ENCODE results near the gene WWOX.

WWOX gene

GRCh38 chr16:78303946-78304345, 204.5 kb downstream of the WWOX start:
- DNase-seq, result no peak

- peak; percentile 6 for DNase-seq
These were observed 206.9 kb downstream of the WWOX start for GRCh38 chr16:78306361-78306760.

GRCh38 chr16:78307824-78308528, 208.5 kb downstream of the WWOX start:
- no peak for DNase-seq

GRCh38 chr16:78309763-78310162, 210.3 kb downstream of the WWOX start:
- DNase-seq, result no peak

- no peak for DNase-seq
These were observed 210.7 kb downstream of the WWOX start for GRCh38 chr16:78310196-78310595.

- DNase-seq, result peak; percentile 2
These were observed 211.6 kb downstream of the WWOX start for GRCh38 chr16:78310990-78311561.

- DNase-seq, result no peak
These were observed 212.4 kb downstream of the WWOX start for GRCh38 chr16:78311831-78312230.

GRCh38 chr16:78317564-78318240, 218.2 kb downstream of the WWOX start:
- DNase-seq, result no peak

- no peak for DNase-seq
These were observed 222.3 kb downstream of the WWOX start for GRCh38 chr16:78321620-78322360.

- no peak for DNase-seq
These were observed 223.9 kb downstream of the WWOX start for GRCh38 chr16:78323315-78323714.

- DNase-seq, result no peak
These were observed 225.3 kb downstream of the WWOX start for GRCh38 chr16:78324649-78325285.

- no peak for DNase-seq
These were observed 226.3 kb downstream of the WWOX start for GRCh38 chr16:78325468-78326352.

- no peak for DNase-seq
These were observed 227.3 kb downstream of the WWOX start for GRCh38 chr16:78326731-78327130.

- DNase-seq, result no peak
These were observed 232.3 kb downstream of the WWOX start for GRCh38 chr16:78331731-78332130.

GRCh38 chr16:78333808-78334207, 234.4 kb downstream of the WWOX start:
- no peak for DNase-seq

GRCh38 chr16:78340590-78340989, 241.1 kb downstream of the WWOX start:
- no peak for DNase-seq

GRCh38 chr16:78348068-78348467, 248.6 kb downstream of the WWOX start:
- no peak for DNase-seq

GRCh38 chr16:78348886-78349285, 249.4 kb downstream of the WWOX start:
- DNase-seq, result no peak

- no peak for DNase-seq
These were observed 252.7 kb downstream of the WWOX start for GRCh38 chr16:78352184-78352583.

GRCh38 chr16:78353640-78354275, 254.3 kb downstream of the WWOX start:
- DNase-seq, result no peak

- no peak for DNase-seq
These were observed 263.2 kb downstream of the WWOX start for GRCh38 chr16:78362524-78363135.

Measured in fibroblast of skin of back (primary cell).